GM19324 (cell line): ENCODE results near the gene MYO18A.
A peak's percentile ranks its signal among the peaks of the same experiment; 100 is the strongest.
"Not testable (repeated sequence)": the region's sequence is repeated elsewhere in the genome, so short reads cannot be mapped to it uniquely, and the experiment has no call there.

Source experiments
- ATAC-seq: cut with Tn5 transposase; IDR thresholded peaks from one replicate; pipeline ENCODE4 v1.9.1; 2021; ENCODE audit warnings: mild to moderate bottlenecking, moderate library complexity; ENCODE audit not compliant: unreplicated experiment, low FRiP score

MYO18A gene, protein sequence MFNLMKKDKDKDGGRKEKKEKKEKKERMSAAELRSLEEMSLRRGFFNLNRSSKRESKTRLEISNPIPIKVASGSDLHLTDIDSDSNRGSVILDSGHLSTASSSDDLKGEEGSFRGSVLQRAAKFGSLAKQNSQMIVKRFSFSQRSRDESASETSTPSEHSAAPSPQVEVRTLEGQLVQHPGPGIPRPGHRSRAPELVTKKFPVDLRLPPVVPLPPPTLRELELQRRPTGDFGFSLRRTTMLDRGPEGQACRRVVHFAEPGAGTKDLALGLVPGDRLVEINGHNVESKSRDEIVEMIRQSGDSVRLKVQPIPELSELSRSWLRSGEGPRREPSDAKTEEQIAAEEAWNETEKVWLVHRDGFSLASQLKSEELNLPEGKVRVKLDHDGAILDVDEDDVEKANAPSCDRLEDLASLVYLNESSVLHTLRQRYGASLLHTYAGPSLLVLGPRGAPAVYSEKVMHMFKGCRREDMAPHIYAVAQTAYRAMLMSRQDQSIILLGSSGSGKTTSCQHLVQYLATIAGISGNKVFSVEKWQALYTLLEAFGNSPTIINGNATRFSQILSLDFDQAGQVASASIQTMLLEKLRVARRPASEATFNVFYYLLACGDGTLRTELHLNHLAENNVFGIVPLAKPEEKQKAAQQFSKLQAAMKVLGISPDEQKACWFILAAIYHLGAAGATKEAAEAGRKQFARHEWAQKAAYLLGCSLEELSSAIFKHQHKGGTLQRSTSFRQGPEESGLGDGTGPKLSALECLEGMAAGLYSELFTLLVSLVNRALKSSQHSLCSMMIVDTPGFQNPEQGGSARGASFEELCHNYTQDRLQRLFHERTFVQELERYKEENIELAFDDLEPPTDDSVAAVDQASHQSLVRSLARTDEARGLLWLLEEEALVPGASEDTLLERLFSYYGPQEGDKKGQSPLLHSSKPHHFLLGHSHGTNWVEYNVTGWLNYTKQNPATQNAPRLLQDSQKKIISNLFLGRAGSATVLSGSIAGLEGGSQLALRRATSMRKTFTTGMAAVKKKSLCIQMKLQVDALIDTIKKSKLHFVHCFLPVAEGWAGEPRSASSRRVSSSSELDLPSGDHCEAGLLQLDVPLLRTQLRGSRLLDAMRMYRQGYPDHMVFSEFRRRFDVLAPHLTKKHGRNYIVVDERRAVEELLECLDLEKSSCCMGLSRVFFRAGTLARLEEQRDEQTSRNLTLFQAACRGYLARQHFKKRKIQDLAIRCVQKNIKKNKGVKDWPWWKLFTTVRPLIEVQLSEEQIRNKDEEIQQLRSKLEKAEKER (N-terminal part only)

DNA sequence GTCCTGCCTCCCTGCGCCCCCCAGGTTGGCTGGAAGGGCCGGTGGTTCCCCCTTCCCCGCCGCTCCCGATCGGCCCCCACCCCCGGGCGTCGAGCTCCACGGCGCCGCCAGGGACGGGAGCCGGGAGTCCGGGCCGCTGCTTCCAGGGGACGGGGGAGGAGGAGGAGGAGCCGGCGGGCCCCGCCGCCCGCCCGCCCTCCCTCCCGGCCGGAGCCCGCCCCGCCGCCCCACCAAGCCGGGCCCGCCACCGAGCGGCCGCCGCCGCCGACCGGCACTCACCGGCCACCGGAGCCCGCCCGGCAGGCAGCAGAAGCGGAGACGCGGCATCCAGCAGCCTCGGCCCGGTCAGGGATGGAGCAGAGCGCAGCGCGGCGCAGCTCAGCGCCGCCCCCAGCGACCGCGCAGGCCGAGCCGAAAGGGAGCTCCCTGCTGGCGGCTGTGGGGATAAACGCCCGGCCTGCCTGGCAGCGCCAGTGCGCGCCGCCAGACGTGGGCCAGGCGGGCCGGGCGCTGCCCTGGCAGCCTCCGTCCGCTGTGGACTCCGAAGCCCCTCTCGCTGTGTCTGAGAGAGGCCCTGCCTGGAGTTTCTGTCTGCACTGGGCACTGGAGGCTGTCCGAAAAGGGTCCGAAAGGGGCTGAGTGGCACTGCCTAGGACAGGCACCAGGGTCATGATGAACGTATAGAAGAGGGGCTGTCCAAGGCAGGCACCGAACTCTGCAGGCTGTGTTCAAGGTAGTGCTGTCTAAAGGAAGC, at the start of gene MYO18A:
Gene MYO18A (minus strand): TSS at position 365 of the 754 bp plus-strand sequence. CDS start 13,458 bp downstream, outside the sequence.
- peak; percentile 84 for ATAC-seq

DNA sequence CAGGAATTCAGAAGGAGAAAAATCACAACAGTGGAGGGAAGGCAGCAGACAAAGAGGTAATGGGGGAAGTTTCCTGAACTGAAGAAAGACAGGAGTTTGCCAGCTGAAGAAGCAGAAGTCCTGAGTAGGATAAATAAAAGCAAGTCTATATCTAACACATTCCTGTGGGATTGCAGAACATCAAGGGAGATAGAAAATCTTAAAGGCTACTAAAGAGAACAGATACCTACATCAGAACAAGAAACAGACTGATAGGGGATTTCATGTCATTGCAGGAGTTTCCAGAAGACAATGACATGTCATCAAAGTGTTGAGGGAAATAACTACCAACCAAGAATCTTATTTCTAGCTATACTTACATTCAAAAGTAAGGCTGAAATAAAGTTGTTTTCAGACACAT, 45.2 kb upstream of the MYO18A start:
- ATAC-seq: no peak

DNA sequence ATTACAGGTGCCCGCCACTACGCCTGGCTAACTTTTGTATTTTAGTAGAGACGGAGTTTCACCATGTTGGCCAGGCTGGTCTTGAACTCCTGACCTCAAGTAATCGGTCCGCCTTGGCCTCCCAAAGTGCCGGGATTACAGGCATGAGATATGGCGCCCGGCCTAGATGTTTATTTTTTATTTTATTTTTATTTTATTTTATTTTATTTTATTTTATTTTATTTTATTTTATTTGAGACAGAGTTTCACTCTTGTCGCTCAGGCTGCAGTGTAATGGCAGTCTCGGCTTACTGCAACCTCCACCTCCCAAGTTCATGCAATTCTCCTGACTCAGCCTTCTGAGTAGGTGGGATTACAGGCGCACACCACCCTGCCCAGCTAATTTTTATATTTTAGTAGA, 41.1 kb upstream of the MYO18A start:
- not testable (repeated sequence) for ATAC-seq

DNA sequence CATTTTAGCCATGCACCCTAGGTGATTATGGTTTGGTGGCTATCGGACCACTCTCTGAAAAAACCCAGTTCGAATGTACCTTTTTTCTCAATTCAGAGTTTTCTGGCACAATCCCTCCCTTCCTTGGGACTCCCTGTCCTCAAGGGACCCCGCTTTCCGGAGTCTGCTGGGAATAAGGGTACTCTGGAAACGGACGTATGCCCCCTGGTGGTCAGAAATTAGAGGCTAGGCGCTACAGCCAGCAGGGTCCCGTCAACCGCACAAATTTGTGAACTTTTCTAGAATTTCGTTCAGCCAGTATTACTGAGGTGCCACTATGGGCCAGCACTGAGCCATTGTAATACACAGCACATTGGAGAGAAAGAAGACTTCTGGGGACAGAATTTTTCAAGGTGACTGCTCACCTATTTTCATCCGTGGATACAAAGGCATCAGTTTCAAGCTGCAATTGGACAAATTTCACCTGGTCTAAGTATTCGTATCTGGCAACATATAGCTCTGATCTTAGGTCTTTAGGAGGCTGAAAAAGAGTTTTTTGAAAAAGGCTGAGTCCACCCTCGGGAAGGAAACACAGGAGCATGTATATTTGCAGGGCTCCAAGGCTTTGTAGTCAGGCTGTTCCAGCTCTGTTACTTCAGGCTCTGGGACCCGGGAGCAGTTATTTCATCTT, 39.3 kb upstream of the MYO18A start:
- ATAC-seq: peak; percentile 51

DNA sequence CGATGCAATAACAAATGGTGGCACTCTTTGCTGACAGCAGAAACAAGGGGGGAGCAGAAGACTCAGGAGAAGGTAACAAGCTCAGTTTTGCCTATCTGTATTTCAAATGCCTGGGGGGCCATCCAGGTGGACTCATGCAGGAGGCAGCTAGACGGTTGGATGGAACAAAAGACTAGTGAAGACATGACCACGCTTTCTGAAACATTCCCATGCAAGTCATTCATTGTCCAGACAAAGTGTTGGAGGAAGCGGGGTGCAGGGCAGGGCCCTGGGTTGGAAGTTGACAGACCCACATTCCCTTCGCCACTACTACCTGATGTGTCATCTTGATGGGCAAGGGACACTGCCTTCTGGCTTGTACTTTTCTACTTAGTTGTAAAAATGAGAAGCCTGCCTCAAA, 36.7 kb upstream of the MYO18A start:
- no peak for ATAC-seq

DNA sequence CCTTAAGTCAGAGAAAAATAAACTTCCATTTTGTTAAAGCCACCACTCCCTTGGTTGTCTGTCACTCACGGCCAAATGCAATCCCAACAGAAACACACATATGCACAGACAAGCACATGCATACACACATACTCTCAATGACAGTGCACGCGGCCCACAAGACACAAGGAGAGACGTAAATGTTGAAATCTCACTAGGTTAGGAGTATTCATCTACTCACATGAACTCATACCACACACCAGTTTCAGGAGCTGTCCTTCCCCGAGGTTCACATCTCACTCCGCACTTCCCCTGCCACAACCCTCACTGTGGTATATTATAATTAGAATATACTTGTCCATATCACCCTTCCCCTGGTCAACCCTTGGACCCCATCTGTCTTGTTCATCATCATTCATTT, 36.0 kb upstream of the MYO18A start:
- no peak for ATAC-seq

DNA sequence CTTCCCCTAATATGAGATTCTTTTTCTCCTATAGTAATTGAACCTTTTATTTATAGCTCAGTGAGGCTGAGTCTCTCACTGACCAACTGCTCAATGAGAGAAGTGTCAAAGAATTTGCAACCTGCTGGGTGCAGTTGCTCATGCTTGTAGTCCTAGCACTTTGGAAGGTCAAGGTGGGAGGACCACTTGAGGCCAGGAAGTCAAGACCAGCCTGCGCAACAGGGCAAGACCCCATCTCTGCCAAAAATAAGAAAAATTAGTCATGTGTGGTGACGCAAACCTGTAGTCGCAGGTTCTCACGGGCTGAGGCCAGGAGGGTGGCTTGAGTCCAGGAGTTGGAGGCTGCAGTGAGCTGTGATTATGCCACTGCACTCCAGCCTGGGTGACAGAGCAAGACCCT, 35.5 kb upstream of the MYO18A start:
- no peak for ATAC-seq

DNA sequence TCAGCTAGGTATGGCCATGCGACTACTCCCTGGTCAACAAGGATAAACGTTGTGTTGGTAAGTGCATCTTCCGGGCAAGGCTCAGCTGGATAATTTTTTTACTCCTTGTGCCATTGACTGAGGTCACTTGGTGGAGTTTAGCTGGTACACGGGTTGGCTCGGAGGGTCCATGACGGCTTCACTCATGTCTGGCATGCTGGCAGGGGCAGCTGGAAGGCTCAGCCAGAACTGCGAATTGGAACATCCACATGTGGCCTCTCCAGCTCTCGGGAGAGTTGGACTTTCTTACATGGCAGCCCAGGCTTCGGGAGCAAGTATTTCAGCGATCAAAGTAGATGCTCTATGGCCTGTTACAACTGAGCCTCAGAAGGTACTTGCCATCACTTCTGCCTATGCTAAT, 35.0 kb upstream of the MYO18A start:
- ATAC-seq: no peak

DNA sequence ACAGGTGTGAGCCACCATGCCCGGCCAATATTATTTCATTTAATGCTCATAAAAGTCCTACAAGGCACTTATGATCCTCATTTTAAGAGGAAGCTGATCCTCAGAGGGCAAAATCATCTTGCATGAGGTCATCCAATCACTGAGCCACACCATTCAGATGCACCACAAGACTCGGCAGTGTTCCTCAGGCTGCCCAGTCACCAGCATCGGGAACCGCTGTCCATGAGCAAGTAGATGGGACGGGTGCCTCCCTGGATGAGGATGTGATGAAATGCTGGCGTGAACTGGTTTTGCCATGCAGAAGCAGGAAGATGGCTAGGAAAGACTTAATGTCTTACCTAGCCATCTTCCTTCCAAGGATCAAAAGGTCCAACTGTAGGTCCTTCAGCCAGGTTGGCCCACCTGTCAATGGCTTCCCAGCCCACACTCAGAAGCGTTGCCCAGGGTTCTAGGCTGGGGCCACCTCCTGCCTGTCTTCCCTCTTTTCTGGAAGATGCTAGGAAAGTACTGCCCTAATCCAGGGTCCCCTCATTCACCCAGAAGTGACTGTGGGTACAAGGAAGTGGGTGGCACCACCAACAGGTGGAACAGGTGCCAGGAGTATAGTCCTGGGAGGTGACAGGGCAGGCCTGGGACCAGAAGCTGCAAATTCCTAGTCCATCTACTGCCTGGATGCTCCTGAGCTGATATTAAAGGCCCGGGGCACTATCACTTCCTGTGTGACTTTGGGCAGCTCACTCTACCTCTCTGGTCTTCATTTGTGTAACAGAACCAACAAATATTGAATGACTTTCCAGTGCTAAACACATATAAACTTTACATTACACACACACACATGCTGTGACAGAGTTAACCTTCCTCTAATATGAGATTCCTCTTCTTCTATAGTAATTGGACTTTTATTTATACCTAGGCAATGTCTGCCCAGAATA, 34.3 kb upstream of the MYO18A start:
- ATAC-seq: no peak

DNA sequence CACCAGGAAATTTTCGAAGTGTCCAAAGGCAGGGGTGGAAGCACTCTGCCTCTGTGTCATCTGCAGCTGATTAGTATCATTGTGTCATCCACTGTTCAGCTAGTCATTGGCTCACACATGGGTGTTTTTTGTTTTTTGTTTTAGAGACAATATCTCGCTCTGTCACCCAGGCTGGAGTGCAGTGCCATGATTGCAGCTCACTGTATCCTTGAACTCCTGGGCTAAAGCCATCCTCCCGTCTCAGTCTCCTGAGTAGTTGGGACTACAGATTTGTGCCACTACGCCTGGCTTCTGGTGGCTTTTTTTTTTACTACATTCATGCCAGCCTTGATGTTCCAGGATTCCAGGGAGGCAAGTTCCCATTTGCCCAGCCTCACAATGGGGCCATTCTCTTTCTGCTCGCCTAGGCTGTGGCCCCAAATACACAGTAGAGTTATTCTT, 32.5 kb upstream of the MYO18A start:
- ATAC-seq: no peak

DNA sequence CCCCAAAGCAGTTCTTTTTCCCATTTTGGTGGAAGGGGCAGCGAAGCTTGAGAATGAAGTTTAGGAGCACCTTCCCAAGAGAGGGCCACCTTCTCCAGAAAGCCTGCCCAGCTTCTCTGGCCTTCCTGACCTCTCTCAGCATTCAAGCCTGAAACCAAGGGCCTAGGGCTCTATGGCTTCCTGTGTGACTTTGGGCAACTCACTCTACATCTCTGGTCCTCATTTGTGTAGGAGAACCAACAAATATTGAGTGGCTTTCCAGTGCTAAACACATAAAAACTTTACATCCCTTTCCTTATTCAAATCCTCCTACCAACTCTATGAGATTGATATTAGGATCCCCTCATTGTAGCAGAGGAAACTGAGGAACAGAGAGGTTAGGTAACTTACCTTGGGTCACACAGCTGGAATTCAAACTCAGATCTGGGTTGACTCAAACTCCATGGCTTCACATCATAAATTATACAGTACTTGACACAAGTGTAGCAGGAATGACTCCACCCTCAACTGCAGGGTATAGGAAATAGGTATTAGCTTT, 32.0 kb upstream of the MYO18A start:
- ATAC-seq: no peak

DNA sequence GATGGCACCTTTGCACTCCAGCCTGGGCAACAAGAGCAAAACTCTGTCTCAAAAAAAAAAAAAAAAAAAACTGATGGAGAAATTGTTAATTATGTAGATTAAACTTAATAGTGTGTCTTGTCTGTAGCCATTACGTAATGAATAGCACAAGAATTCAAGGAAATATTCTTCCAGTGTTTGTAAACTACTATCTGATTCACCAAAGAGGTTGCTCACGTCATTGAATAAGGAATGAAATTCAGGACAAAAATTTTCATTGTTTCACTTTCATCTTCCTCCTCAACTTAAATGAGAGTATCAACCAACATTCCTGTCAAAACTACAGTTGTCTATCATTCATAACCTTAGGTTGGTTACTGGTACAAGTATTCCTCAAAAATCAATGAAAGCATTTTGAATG, 30.7 kb upstream of the MYO18A start:
- ATAC-seq: no peak

DNA sequence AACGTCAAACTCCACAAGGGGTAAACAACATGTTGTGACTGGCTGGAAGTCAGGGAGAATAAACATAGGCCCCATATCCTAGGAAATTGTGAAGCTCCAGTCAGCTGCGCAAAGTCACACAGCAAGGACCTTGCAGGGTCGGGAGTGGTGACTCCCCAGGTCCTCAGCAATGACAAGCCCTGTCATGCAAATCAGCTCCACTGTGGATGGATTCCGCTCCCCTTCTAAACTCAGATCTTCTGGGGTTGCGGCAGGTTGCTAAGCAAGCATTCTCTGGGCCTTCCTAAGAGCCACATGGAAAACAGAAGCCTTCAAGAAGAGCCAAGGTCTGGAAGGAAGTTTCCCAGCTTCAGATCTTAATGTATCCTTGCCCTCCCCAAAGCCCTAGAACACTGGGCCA, 28.9 kb upstream of the MYO18A start:
- no peak for ATAC-seq

DNA sequence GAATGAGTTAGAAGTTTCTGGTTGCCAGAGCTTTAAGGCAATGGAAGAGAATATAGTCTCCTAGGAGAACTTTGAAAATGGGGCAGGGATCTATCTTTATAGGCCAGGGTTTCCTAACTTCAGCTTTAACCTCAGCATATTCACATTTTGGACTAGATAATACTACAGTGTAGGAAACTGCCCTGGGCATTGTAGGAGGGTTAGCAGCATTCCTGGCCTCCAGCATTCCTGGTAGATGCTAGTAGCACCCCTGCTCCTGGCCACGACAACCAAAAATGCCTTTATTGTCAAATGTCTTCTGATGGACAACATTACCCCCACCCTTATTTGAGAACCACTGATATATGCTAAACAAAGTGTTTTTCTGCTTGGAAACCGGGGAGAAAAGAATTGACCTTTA, 27.8 kb upstream of the MYO18A start:
- ATAC-seq: no peak

DNA sequence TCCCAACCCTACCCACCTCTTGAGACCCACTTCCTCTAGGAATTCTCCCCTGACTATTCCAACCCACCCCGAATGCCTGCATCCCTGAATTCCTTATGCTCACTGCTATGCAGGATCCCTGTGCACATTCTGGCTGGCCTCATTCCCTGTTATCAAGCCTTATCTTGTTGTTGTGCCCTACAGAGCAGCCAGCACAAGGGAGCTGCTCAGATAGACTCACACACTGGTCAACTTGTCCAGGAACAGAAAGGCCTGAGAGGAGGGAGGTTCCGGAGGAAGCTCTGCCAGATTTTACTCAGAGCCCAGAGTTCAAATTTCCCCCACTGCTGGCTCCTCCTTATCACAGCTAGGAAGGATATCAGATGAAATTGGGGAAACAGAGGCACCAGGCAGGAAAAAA, 24.8 kb upstream of the MYO18A start:
- no peak for ATAC-seq

DNA sequence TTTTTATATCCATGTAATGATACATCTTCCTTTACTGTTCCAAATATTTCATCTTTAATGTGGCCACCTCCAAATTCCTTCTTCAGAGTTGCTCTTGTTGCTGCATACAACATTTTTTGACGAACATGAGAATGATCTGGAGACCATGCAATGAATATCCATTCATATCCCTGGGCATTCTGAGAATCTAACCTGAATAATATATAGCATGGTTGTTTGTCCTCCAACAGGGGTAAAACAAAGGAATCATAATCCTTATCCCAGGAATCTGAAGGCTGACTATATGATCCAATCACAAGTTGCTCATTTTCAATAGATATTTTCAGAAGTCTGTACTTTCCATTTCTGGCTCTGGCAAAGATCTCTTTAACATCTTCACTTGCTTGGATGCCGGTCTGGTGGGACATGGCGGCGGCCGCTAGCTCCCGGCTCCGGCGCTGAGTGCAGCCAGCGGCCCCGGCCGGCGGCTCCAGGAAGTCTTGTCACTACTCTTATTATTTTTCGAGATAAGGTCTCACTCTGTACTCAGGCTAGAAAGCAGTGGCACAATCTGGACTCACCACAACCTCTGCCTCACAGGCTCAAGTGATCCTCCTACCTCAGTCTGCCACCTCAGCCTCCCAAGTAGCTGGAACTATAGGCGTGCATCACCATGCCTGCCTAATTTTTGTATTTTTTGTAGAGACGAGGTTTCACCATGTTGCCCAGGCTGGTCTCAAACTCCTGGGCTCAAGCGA, 24.0 kb upstream of the MYO18A start:
- ATAC-seq: not testable (repeated sequence)

DNA sequence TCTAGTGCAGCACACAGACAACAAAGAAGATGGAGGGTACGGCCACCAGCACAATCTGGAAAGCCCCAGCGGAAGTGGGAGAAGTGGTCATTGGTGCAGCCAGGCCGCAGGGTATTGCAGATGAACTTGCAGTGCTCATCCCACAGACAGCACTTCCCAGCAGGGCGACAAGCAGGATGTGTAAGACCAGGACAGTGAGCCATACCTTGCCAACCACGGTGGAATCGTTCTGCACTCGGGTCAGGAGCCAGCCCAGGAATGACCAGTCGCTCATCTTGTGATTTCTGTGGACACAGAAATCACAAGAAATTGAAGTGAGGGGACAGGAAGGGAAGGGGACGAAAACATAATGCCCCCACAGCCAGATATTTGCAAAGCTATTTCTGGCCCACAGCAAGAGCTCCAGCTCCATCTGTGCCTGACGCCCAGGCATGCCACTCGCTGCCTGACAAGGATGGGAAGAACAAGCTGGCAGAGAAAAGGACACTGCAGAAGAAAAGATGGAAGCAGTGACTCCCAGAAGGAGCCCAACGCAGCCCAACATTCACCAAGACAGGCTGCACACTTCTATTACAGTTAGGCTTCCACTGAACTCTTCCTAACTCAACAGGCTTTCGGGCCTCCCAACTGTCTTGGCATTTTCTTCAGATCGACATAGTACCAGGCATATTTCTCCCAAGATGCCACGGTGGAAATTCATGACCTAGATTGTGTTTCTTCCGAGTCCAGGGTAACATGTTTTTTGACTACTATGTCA, 17.5 kb upstream of the MYO18A start:
- ATAC-seq: no peak
